ENCODE measurements around the gene CD47.

The CD47 gene

DNA sequence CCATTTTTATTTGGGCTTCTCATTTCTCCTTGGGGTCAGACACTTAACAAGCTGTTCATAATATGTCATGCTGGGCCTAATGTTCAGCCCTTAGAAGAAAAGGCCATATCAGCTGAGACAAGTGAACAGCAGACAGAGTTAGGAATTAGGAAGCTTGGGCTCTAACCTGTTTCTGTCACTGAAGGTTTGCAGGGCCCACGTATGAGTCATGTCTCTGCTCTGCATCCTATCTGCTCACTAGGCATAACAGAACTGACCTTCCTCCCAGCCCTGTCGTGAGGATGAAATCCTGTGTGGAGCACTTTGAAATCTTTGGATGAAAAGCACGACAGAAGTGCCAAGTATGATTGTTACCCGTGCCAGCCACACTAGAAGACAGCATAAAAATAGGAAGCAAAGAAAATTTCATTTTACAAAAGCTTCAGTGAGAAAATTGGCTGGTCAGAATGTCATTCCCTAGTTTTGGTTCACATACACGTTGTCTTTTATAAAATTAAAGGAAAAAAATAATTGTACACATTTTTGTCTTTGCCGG lies 26.5 kb upstream of the CD47 start:
- DNase-seq = no peak

DNA sequence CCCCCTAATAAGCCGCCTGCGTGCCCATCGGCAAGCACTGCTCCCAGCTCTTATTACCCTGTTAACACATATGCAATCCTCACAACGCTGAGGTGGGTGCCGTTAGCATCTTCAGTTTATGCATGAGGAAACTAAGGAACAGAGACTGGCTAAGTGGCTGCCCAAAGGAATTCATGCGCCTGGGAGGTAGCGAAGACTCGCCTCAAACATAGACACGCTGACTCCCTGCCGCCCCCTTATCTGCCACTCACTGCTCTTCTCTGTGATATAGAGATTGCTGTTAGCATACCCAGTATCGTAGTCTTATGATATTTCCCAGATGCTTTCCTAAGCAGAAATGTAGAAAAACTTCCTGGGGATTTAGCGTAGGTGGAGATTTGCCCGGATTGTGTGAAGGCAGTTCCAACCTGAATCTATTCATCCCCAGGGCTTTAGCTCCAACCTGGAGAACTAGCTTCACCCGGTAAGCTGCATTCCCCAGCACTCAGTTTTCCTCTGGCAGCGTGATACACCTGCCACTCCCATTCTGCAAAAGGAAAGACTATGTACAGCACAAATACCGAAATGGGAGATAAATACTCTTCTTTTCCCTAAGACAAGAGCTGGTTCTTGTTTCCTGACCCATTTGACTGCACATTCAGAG lies 23.7 kb upstream of the CD47 start:
- ATAC-seq (no peak), DNase-seq (no peak)

More for the DNA sequence above, 26.5 kb upstream of the CD47 start:
- ATAC-seq = peak; percentile 47

DNA sequence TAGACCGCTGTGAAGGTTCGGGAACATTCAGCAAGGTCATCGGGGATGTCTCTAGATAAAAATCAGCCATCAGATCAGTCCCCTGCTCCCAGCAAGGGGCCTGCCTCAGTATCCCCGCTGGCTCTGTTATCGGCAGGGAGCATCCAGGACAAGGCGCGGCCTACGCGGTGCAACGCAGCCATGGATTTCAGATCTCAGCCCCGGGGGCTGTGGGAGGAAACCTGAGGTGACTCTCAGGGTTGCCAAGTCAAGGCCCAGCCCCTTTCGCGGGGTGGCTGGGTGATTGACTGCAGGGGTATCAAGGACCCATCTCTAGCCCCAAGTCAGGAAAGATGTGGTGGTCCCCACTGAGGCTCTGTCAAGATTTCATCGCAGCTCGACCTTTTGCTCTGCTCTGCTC lies 23.1 kb upstream of the CD47 start:
- ATAC-seq (no peak), DNase-seq (no peak)

DNA sequence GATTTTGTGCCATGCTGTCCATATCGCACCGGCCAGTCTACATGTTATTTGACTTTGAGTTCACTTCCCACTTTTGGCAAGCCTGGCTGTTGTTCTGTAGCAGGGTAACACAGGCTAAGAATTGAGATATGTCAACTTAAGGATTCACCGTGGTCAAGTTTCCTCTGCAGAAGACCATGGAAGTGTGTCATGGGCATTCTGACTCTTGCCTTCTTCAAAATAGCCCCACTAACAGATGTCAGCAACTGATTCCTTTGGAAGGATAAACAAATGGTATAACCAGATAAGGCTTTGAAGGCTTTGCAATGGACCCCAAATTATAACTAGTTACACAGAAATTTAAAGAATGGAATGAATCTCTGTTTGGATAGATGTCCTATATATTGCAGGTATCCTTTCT lies 20.1 kb upstream of the CD47 start:
- no peak for DNase-seq
- ATAC-seq = no peak

DNA sequence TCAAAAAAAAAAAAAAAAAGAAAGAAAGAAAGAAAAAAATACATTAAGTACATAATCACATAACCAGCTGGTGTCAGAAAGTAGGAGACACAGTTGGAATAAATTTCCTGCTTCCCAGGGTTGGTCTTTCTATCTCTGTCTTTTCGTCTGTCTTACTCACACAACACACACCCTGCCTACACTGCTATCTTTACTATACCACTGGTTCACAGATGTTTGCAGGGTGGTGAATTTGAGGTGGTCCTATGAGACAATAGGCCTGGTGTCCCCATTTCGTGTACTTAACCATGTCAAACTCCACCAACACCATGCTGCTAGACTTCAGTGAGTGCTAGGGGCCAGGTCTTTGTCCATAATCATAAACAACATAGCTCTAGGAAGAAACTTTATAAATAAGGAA lies 17.6 kb upstream of the CD47 start:
- ATAC-seq = no peak
- no peak for DNase-seq

DNA sequence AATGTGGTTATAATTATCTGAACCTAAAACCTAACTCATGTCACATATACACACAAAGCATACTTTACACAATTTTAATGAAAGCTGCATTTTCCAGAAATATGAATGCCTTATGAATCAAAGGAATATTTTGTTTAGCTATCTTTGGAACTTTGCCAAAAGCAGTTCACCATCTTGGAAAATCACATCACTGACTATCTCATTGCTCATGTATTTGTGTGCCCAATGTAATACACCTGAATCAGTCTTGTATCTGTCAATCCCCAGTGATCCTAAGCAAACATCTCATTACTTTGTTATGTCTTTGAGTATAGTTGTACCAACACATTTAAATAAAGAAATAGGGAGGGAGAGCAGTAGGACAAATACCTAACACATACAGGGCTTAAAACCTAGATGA lies 15.6 kb upstream of the CD47 start:
- ATAC-seq (no peak), DNase-seq (no peak)

DNA sequence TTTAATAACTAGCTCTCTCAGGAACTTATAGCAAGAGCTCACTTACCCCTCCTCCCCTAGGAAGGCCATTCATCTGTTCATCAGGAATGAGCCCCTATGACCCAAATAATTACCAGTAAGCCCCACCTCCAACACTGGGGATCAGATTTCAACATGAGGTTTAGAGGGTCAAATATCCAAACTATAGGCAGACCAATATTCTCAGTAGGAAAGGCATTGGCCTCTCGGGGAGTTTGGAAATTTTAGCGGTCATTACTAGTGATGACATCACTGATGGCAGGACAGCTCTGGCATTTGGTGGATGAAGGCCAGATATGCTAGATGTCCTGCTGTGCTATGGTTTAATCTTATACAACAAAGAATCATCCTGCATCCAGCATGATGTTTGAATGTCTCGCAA lies 15.2 kb upstream of the CD47 start:
- DNase-seq (no peak), ATAC-seq (no peak)

DNA sequence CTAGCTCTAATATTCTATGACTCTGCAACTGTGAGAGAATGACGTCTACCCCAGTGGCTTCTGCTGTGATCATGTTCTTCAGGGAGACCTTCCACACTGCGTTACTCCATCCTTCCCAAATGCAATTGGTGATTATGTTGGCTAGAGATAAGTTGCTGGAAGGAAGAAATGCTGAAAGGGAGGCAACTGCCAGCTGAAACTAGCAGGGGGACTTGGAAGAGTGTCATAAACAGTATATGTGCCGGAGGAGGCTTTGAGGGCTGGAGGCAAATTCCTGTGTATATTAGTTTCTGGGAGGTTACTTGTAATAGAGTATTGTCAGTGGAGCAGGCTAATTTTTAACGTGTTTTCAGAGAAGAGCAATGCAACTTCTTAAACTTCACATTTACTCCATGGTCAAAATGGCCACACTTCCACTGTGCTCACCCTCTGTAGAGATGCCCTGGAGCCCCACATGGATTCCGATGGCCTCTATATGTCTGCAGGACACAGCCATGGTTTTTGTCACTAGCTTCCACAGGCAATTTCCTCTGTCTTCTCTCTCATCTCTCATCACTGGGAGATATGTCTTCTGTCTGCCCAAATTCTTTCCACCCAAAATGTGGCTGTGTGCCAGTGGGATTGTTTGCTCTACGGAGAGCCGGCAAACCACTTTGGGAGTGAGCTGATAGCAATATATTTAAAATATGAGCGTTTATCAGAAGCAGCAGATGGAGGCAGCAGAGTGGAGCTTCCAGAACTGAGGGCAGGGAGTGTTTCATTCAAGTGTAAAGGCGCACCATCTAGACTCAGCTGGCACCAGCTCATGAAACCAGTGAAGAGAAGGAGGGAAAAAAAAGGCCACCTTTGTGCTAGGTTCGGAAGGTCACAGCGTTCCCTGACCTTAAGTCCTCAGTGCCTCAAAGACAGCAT lies 13.3 kb upstream of the CD47 start:
- DNase-seq = no peak
- ATAC-seq = no peak

DNA sequence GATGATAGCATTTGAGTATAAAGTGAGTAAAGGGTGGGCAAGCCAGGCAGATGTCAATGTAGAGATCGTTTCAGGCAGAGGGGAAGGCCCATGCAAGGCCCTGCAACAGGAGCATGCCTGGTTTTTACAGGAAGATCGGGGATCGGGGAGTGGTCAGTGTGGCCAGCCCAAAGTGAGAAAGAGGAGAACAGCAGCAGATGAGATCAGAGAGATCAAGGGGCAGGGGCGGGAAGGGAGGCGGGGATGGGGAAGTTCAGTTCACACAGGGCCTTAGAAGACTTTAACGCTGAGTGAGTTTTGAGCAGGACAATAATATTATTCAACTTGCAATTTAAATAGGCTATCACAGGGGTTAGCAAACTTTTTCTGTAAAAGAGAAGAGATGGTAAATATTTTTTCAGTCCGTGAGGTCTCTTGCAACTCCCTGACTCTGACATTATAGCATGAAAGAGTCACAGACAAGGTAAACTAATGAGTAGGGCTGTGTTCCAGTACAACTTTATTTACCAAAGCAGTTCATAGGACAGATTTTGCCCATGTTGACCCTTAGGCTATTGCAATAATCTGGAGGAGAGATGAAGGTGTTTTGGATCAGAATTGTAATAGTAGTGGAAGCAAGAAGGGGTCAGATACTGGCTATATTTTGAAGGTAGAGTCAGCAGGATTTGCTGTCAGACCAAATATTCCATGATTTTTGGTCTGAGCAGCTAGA lies 12.4 kb upstream of the CD47 start:
- no peak for ATAC-seq

DNA sequence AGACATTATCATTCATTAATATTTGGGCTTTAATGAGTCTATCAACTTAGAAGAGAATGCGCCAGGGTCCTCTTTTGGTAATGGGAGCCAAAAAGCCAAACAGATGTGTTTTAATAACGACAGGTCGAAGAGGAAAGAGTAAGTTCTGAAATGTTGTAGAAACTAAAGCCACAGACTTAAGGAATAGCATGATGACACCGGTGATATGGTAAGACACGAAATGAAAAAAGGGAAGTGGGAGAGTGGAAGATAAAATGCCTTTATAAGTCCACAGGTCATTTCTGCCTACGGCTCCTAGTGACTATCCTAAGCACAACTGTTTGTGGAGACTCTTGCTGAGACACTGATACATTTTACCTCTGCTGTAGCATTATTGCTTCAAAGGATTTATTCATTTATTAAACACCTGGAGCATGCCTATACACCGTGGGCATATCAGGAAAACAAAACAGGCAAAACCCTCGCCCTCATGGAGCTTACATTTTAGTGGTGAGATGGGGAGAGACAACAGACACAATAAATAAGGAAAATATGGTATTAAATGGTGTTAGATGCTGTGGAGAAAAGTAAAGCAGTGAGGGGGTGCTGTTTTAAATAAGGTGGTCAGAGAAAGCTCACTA lies 11.7 kb upstream of the CD47 start:
- DNase-seq (no peak), ATAC-seq (no peak)

More for the DNA sequence above, 12.4 kb upstream of the CD47 start:
- no peak for DNase-seq

DNA sequence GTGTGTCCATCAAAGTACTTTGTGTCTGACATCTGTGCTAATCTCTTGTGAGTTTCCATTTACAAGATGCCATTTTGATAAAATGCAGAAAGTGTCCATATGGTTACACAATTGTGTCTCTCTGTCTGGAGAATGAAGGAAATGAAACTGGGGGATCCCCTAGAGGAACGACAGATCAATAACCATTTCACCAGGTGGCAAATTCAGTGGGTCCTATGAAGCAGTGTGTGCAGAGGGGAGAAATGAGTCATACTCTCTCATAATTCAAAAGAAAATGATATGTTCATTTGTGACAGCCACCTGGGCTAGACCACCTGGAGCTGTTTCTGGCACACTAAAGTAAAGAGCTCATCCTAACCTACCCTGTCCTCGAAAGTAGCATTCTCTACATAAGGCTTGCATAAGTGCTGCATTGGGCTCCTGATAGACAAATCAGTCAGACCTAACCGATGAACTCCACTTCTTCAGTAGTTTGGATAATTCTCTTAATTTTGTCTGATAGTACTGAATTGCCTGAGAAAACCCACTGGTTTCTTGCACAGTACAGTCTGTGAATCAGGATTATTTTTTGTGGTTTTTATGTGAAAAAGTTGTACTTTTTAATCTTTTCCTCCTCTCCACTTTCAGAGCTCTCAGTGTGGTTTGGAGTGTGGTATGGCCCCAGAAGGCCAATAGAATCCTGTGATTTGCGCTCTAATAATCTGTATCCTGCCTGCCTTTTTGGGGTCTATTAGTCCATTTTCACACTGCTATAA lies 10.3 kb upstream of the CD47 start:
- peak; percentile 86 for ATAC-seq
- no peak for DNase-seq

DNA sequence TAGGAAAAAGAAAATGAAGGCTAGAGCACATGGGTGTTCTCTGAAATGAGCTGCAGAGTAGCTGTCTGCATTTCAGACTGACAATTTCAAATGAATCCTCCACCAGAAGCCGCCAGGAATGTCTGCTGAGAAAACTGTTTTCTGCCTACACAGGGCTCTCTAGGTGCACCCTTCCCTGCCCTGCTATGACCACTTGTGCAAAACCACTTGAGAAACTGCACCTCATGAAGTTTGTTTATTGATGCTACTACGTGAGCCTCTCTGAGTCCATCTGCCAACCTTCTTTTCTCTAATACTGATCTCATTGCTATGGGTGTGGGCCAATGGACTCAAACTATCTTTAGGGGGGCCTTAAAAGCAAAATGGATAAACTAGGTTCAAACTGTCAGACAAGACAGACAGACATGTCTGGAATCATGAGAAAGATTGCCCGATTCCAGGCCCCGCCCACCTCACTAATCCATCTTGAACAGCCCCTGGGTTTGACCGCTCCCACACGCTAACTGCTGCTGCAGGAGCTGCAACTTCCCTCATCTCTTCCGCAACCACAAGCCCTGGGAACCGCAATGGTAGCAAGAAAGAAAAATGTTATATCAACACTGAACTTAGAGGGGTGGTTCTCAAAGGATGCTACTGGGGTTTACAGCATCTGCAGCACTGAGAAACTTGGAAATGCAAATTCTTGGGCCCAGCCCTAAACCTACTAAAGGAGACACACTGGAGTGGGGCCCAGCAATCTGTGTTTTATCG lies 9.0 kb upstream of the CD47 start:
- peak; percentile 37 for ATAC-seq
- DNase-seq = peak; percentile 68

DNA sequence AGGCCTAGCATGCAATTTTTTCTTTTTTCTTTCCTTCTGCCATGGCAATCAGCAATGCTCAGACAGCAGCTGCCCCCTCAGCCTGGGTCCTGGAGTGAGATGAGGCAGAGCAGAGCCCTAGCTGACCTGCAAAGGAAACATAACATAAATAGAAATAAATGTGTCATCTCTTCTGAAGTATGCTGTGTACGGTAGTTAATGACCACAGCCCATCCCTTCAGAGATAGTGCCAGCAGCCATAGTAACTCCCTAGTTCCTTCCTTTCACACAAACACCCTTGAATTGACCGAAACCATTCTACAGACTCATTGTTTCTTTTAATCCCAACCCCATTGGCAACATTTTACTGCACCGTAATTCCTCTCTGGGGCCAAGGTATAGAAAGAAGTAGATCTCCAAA lies 8.4 kb upstream of the CD47 start:
- DNase-seq = no peak
- no peak for ATAC-seq

DNA sequence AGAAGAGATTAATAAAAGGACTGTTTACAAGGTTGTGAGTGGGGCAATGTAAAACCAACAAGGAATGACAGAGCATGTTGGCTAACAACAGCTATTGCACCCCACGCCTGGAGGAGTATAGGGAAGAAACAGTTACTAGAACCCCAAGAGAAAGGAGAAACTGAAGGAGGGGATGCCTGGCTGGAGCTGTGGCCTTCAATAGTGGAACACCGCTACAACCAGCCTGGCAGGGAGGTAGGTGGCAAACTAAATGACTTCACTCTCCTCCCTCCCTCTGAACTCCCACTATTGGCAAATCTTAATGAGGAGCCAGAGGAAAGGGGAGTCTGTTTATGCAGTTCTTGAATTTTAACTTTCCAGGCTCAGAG lies 7.2 kb upstream of the CD47 start:
- DNase-seq (no peak), ATAC-seq (no peak)

DNA sequence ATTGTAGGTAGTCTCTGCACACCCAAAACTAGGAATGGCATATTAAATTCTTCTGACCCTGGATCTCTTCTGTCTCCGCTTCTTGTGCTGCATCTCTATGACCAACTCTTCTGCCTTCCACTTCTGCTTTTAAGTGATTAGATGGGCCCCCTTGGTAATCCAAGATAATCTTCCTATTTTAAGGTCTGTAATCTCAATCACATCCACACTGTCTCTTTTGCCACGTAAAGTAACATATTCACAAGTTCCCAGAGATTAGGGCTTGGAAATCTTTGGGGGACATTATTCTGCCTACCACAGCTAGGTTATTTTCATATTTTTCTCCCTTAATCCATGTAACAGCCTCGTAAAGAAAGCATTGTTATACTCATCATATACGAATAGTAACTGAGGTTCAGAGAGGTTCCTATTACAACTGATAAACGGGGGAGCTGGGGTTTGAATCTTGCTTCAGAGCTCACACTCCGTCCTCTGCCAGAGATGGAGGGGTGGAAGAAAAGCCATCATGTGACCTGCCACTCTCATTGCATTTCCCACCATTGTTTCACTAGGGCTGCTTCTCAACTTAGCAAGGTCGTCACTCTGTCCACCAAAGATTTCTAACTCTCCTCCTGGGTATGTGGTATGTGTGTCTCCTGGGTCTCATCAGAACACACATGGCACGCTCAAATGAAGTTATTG lies 6.6 kb upstream of the CD47 start:
- no peak for ATAC-seq

DNA sequence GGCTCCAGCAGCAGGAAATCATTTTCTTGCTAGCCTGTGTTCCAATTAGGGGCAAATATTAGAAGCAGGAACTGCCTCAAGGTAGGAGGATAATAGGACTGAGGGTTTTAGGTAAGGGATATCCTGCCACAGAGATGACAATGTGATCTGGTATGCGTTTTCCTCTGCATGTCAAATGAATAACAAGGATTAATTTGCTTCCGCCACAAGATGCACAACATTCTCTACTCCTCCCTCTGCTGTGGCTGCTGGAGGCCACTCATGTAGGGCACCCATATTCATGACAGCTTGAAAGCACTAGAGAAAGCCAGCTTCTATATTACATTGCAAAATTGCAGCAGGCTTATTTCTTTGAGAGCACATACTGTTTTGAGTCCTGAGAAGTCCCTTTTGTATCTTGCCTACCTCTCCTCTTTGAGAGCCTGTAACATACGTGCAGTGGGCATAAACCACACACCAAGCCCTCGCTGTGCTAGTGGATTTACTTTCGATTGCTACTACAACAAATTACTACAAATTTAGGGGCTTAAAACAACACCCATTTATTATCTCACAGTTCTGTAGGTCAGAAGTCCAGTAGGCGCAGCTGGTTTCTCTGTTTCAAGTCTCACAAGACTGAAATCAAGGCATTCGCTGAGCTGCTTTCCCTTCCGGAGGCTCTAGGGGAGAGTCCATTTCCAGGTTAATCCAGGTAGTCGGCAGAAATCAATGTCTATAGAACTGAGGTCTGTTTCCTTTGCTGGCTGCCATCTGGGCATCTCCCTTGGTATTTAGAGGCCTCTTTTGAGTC lies 5.9 kb upstream of the CD47 start:
- ATAC-seq (no peak), DNase-seq (no peak)

More for the DNA sequence above, 6.6 kb upstream of the CD47 start:
- DNase-seq = no peak

DNA sequence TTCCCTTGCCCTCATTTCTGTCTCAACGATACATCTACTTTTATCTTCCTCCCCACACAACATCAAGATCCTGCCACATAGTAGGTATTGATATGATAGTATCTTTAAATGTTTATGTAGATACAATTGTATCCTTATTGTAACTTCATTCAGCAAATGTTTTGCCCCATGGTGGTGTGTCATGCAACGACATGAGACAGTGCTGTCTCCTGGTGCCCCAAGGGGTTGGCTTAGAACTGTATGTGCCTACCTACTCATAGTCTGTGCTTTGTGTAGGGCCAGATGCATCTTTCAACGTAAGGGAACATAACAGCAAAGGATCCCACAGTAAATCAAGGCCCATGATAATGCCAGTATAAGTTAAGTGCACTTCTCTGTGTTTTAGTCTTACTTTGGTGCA lies 2.8 kb upstream of the CD47 start:
- ATAC-seq (no peak), DNase-seq (no peak)

DNA sequence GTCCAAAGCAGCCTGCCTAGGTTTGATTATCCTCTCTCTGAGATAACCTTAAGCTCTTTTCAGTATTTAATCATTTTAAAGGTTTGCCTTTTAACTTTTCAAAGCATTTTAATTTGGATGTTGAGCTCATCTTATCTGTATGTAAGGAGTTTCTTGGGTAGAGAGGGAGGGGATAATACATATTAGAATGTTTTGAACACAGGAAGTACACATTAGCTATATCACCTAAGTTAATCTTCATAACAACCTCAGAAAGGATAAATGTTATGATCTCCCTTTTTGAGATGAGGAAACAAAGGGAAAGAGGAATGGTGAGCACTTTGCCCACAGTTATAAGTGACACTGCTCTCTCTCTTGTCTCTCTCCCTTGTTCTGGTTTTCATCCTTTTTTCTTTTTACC lies 2.2 kb upstream of the CD47 start:
- ATAC-seq (no peak), DNase-seq (no peak)

DNA sequence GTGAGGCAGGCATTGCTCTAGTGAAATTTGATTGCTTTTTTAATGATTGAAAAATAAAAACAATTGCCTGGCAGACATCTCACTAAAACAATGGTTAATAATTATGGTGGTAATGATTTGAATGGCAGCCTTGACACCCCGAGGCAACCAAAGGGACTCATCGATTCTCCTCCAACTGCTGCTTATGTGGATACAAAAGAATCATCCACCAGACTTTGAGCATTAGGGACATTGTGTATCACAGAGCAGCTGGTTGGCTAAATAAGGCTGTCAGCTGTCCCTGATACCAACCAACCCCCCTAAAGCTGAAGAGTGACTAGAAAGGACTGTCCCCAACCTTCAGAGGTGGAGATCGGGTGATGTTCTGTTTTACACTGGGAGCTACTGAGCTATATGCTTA lies 1.7 kb upstream of the CD47 start:
- DNase-seq = no peak
- no peak for ATAC-seq

All from stimulated activated naive CD8-positive, alpha-beta T cell treated with anti-CD3 and anti-CD28 coated beads, Interleukin-15, Interleukin-2, amounts not matched to agents 100 U/mL and 50 U/mL, for 24 hours (primary cell).